GM12878 (cell line): ENCODE results near the gene REXO1. TPM values are rescaled to one million over a fixed set of nuclear protein-coding genes. Genes with fewer than 3 reads are reported as not detected.
A peak's percentile ranks its signal among the peaks of the same experiment; 100 is the strongest.
"Not testable (repeated sequence)": the region's sequence is repeated elsewhere in the genome, so short reads cannot be mapped to it uniquely, and the experiment has no call there.

Experiments used
- ATAC-seq: fragments of 200-7000 bp; cut with Tn5 transposase; 3 replicates; pipeline ENCODE4 v1.9.1; 2020; ENCODE audit warnings: mild to moderate bottlenecking, moderate library complexity
- BruUV-seq: library from RNA; stranded (reverse); fragments of 400-500 nt; replicated peaks from 2 replicates; lab custom pipeline; 2021; lab: Mats Ljungman, UMichigan
- CTCF ChIA-PET: fragments of 300-600 bp; sonication (Branson Sonifier 250); formaldehyde crosslinking; extraction: SDS; loops from one replicate; lab custom pipeline; 2021; ENCODE audit warnings: inconsistent platforms; lab: Yijun Ruan, JAX
- POLR2A ChIA-PET: fragments of 350-600 bp; formaldehyde crosslinking; extraction: SDS; loops from one replicate; lab custom pipeline; 2021; ENCODE audit warnings: inconsistent platforms; lab: Charles Lee
- RAD21 ChIA-PET: fragments of 300-600 bp; sonication (Branson Sonifier 250); formaldehyde crosslinking; loops from one replicate; lab custom pipeline; 2023; ENCODE audit warnings: antibody characterized with exemption; ENCODE audit not compliant: unreplicated experiment; lab: Charles Lee
- SMC1A ChIA-PET: fragments of 300-600 bp; sonication (Branson Sonifier 250); formaldehyde crosslinking; loops from one replicate; lab custom pipeline; 2023; ENCODE audit not compliant: unreplicated experiment, uncharacterized antibody; lab: Charles Lee
- DNase-seq: peaks from one replicate; pipeline ENCODE4 v3.0.0-alpha.2; 2011; ENCODE audit warnings: low read depth, low spot score
- FAIRE-seq: peaks from 3 replicates; lab custom pipeline; 2011; peaks lifted over from hg19 to GRCh38; lab: Jason Lieb, UNC
- H2AFZ ChIP-seq: 2 replicates; pipeline ENCODE4 v1.6.0; 2011; ENCODE audit warnings: low read depth, low read length, control low read depth; ENCODE audit not compliant: control insufficient read depth
- H3K27ac ChIP-seq: 2 replicates; pipeline ENCODE4 v1.5.1; 2011; ENCODE audit warnings: control low read depth; ENCODE audit not compliant: control insufficient read depth, insufficient read depth
- H3K27me3 ChIP-seq, 2 experiments: replicated peaks in 1 of 2; 2 replicates each; pipeline versions ENCODE4 v1.6.0 to v1.6.1; 2011; ENCODE audit warnings: low read length in 1 of 2; ENCODE audit not compliant: control insufficient read depth in 2 of 2, insufficient read depth in 2 of 2
- H3K36me3 ChIP-seq, 2 experiments: 2 replicates each; pipeline ENCODE4 v1.5.1; 2011; ENCODE audit warnings: low read length in 1 of 2; ENCODE audit not compliant: control insufficient read depth in 2 of 2, insufficient read depth in 2 of 2
- H3K4me1 ChIP-seq: 2 replicates; pipeline ENCODE4 v1.6.1; 2011; ENCODE audit warnings: mild to moderate bottlenecking, low read length, moderate library complexity, mixed read lengths; ENCODE audit not compliant: control insufficient read depth, insufficient read depth
- H3K4me2 ChIP-seq: 2 replicates; pipeline ENCODE4 v1.6.0; 2011; ENCODE audit warnings: control low read depth; ENCODE audit not compliant: control insufficient read depth, insufficient read depth
- H3K4me3 ChIP-seq: fragments of 200-600 bp; sonication (generic); 2 replicates; pipeline ENCODE4 v1.5.1; 2016
- H3K79me2 ChIP-seq: 2 replicates; pipeline ENCODE4 v1.6.0; 2011; ENCODE audit warnings: low read length; ENCODE audit not compliant: control insufficient read depth, insufficient read depth
- H3K9ac ChIP-seq: 2 replicates; pipeline ENCODE4 v1.8.0; 2011; ENCODE audit warnings: low read length, control low read depth, mixed read lengths; ENCODE audit not compliant: control insufficient read depth, insufficient read depth
- H3K9me3 ChIP-seq: replicated peaks from 3 replicates; pipeline ENCODE4 v1.5.1; 2011; ENCODE audit warnings: mild to moderate bottlenecking, low read length; ENCODE audit not compliant: control insufficient read depth, insufficient read depth
- H4K20me1 ChIP-seq: 2 replicates; pipeline ENCODE4 v1.6.0; 2011; ENCODE audit not compliant: control insufficient read depth, insufficient read depth
- CHD2 ChIP-seq: IDR thresholded peaks from 2 replicates; pipeline ENCODE4 v1.6.1; 2011; ENCODE audit warnings: low read depth, low read length, improper control_type of control experiment, borderline replicate concordance
- CREB1 ChIP-seq: IDR thresholded peaks from 2 replicates; pipeline ENCODE4 v1.6.1; 2012; ENCODE audit warnings: low read depth, mild to moderate bottlenecking, inconsistent platforms
- CREM ChIP-seq: IDR thresholded peaks from 2 replicates; pipeline ENCODE4 v1.6.1; 2014; ENCODE audit warnings: antibody characterized with exemption, low read depth
- NBN ChIP-seq: fragments of 450-650 bp; IDR thresholded peaks from 2 replicates; pipeline ENCODE4 v1.6.1; 2016
- NR2C1 ChIP-seq: fragments of 450-650 bp; IDR thresholded peaks from 2 replicates; pipeline ENCODE4 v1.6.1; 2017; ENCODE audit warnings: antibody characterized with exemption, mild to moderate bottlenecking, moderate library complexity
- SP1 ChIP-seq: IDR thresholded peaks from one replicate; pipeline ENCODE4 v1.6.1; 2011; ENCODE audit warnings: low read depth, low read length
- SPI1 ChIP-seq: IDR thresholded peaks from 2 replicates; pipeline ENCODE4 v1.6.1; 2011; ENCODE audit warnings: low read depth, mild to moderate bottlenecking, low read length, moderate library complexity, borderline replicate concordance; ENCODE audit not compliant: insufficient read depth
- WGBS: methylation state at CpG from one replicate; pipeline ENCODE4 v1.1.6; 2016; ENCODE audit warnings: low lambda C conversion rate; ENCODE audit not compliant: insufficient replicate concordance, insufficient coverage; ENCODE audit errors: missing lambda C conversion rate; 5-methylcytosine and 5-hydroxymethylcytosine counted together
- in situ Hi-C: fragments of 300-500 bp; cut with MboI; formaldehyde crosslinking; loops from 9 replicates; pipeline ENCODE4 v1.14.3; 2018; ENCODE audit warnings: mixed read lengths
- intact Hi-C: fragments of 100-400 bp; cut with micrococcal nuclease; formaldehyde crosslinking; loops from one replicate; pipeline ENCODE4 v1.14.2; 2022; ENCODE audit not compliant: unreplicated experiment
- polyA plus RNA-seq, 11 experiments: library from polyadenylated mRNA; depleted of rRNA in 4 of 11; unstranded in 6 of 11; stranded (reverse) in 5 of 11; fragments of >200 nt; fragmentation: Nextera tagmentation in 4 of 11; fragmentation: Illumina TruSeq in 1 of 11; extraction: Ambion mirVana in 4 of 11; extraction: Trizol in 1 of 11; gene quantifications; 1 replicate in 1 of 11; 2 replicates in 10 of 11; pipeline versions ENCODE4 v1.2.1 to v1.2.3, GENCODE V29; 2011 to 2016; ENCODE audit warnings: inconsistent platforms in 2 of 11, missing spikeins in 2 of 11, low read depth in 1 of 11
- total RNA-seq, 4 experiments: library from RNA; depleted of rRNA in 3 of 4; stranded (reverse); fragments of >200 nt in 3 of 4; fragmentation: Illumina TruSeq in 1 of 4; extraction: Trizol in 1 of 4; gene quantifications; 2 replicates each; pipeline versions ENCODE4 v1.2.1 to v1.2.3, GENCODE V29; 2013 to 2021
- TF ChIP-seq, protein P1 (sequence below): fragments of 450-650 bp; IDR thresholded peaks from 2 replicates; pipeline ENCODE4 v1.6.1; 2016; ENCODE audit warnings: mild to moderate bottlenecking, moderate library complexity, borderline replicate concordance
- TF ChIP-seq, protein P2 (sequence below): IDR thresholded peaks from 2 replicates; pipeline ENCODE4 v1.6.1; 2012; ENCODE audit warnings: low read depth, low read length, improper control_type of control experiment

REXO1 gene
- total and polyA plus RNA-seq, 10 of the 15 experiments (the other 5 are each of a cell fraction or from before 2014, with no cell fraction given) = 0.03 to 45.2 (median 8.4) TPM

GRCh38 chr19:1886360-1886759, 38.1 kb upstream of the REXO1 start:
- intact Hi-C loops, ATAC-seq, DNase-seq, FAIRE-seq, in situ Hi-C loops, H3K4me3 ChIP-seq, H3K9ac ChIP-seq, H3K4me2 ChIP-seq, H2AFZ ChIP-seq, H3K27ac ChIP-seq, H3K9me3 ChIP-seq, H3K27me3 ChIP-seq, H4K20me1 ChIP-seq, RAD21 ChIA-PET, H3K36me3 ChIP-seq, BruUV-seq: not testable (repeated sequence)
- peaks cover 34% of the 10 kb centered on the region for H3K79me2 ChIP-seq
- WGBS = 75% methylated on average over 15 of the region's 15 CpGs
- ChIA-PET POLR2A (interaction anchor here (0.6 to 1.8 kb wide), 3 partner anchors 10 to 327 kb away, joined by 4 to 12 read pairs (median 11); no protein-coding TSS in a partner anchor), SMC1A (interaction anchor here (1.0 kb wide), 1 partner anchor 11 kb away, joined by 3 read pairs; no protein-coding TSS in a partner anchor), CTCF (interaction anchor here (0.7 to 2.3 kb wide), 3 partner anchors 10 to 20 kb away, joined by 3 to 7 read pairs (median 4); no protein-coding TSS in a partner anchor)
- peaks cover 21% of the 10 kb centered on the region for H3K4me1 ChIP-seq

- WGBS = 21% methylated on average over 36 of the region's 46 CpGs
- POLR2A ChIA-PET = interaction anchor here (0.6 to 2.7 kb wide), 9 partner anchors 8 to 1011 kb away, joined by 3 to 12 read pairs (median 6); no protein-coding TSS in a partner anchor
- H3K27me3 ChIP-seq, BruUV-seq, in situ Hi-C loops, H4K20me1 ChIP-seq, intact Hi-C loops, H3K36me3 ChIP-seq, H3K9me3 ChIP-seq, DNase-seq, H2AFZ ChIP-seq: not testable (repeated sequence)
- peak; percentile 85 for ATAC-seq
- H3K4me2 ChIP-seq = peak within 1 kb of the TSS; percentile 86
- SMC1A ChIA-PET = interaction anchor here (1.0 to 2.0 kb wide), 2 partner anchors 11 to 19 kb away, joined by 3 to 6 read pairs; no protein-coding TSS in a partner anchor
- peak within 1 kb of the TSS; percentile 96 for H3K9ac ChIP-seq
- RAD21 ChIA-PET = interaction anchor here (0.6 to 1.5 kb wide), 3 partner anchors 9 to 21 kb away, joined by 3 to 7 read pairs (median 3); no protein-coding TSS in a partner anchor
- H3K4me1 ChIP-seq = peaks cover 21% of the 10 kb centered on the region
- CTCF ChIA-PET = interaction anchor here (0.7 to 2.4 kb wide), 5 partner anchors 10 to 59 kb away, joined by 3 to 7 read pairs (median 4); no protein-coding TSS in a partner anchor
- peak within 1 kb of the TSS; percentile 82 for H3K27ac ChIP-seq
- H3K4me3 ChIP-seq = peak within 1 kb of the TSS; percentile 99
- peaks cover 34% of the 10 kb centered on the region for H3K79me2 ChIP-seq
- FAIRE-seq = peak; percentile 95
- TF ChIP-seq, protein P1, sequence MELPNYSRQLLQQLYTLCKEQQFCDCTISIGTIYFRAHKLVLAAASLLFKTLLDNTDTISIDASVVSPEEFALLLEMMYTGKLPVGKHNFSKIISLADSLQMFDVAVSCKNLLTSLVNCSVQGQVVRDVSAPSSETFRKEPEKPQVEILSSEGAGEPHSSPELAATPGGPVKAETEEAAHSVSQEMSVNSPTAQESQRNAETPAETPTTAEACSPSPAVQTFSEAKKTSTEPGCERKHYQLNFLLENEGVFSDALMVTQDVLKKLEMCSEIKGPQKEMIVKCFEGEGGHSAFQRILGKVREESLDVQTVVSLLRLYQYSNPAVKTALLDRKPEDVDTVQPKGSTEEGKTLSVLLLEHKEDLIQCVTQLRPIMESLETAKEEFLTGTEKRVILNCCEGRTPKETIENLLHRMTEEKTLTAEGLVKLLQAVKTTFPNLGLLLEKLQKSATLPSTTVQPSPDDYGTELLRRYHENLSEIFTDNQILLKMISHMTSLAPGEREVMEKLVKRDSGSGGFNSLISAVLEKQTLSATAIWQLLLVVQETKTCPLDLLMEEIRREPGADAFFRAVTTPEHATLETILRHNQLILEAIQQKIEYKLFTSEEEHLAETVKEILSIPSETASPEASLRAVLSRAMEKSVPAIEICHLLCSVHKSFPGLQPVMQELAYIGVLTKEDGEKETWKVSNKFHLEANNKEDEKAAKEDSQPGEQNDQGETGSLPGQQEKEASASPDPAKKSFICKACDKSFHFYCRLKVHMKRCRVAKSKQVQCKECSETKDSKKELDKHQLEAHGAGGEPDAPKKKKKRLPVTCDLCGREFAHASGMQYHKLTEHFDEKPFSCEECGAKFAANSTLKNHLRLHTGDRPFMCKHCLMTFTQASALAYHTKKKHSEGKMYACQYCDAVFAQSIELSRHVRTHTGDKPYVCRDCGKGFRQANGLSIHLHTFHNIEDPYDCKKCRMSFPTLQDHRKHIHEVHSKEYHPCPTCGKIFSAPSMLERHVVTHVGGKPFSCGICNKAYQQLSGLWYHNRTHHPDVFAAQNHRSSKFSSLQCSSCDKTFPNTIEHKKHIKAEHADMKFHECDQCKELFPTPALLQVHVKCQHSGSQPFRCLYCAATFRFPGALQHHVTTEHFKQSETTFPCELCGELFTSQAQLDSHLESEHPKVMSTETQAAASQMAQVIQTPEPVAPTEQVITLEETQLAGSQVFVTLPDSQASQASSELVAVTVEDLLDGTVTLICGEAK = peak; percentile 84
- TF ChIP-seq CHD2 (0 out of 2 replicates have a peak, but pooled peaks have one; percentile 26), NR2C1 (0 out of 2 replicates have a peak, but pooled peaks have one; percentile 28), NBN (0 out of 2 replicates have a peak, but pooled peaks have one; percentile 30), CREM (peak; percentile 93), CREB1 (peak; percentile 92), SP1 (peak; percentile 63), SPI1 (0 out of 2 replicates have a peak, but pooled peaks have one; percentile 26)
- TF ChIP-seq, protein P2, sequence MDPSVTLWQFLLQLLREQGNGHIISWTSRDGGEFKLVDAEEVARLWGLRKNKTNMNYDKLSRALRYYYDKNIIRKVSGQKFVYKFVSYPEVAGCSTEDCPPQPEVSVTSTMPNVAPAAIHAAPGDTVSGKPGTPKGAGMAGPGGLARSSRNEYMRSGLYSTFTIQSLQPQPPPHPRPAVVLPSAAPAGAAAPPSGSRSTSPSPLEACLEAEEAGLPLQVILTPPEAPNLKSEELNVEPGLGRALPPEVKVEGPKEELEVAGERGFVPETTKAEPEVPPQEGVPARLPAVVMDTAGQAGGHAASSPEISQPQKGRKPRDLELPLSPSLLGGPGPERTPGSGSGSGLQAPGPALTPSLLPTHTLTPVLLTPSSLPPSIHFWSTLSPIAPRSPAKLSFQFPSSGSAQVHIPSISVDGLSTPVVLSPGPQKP = peak; percentile 72; the same call in 1 of the 2 replicates
These were observed 37.3 kb upstream of the REXO1 start, which contains the start of gene ABHD17A for GRCh38 chr19:1885398-1886119. Gene ABHD17A (minus strand): TSS chr19:1885496. CDS start chr19:1881566, 3,930 bp downstream.
